ENCODE data around the gene SMG6.
A peak's percentile ranks its signal among the peaks of the same experiment; 100 is the strongest.

The SMG6 gene

DNA sequence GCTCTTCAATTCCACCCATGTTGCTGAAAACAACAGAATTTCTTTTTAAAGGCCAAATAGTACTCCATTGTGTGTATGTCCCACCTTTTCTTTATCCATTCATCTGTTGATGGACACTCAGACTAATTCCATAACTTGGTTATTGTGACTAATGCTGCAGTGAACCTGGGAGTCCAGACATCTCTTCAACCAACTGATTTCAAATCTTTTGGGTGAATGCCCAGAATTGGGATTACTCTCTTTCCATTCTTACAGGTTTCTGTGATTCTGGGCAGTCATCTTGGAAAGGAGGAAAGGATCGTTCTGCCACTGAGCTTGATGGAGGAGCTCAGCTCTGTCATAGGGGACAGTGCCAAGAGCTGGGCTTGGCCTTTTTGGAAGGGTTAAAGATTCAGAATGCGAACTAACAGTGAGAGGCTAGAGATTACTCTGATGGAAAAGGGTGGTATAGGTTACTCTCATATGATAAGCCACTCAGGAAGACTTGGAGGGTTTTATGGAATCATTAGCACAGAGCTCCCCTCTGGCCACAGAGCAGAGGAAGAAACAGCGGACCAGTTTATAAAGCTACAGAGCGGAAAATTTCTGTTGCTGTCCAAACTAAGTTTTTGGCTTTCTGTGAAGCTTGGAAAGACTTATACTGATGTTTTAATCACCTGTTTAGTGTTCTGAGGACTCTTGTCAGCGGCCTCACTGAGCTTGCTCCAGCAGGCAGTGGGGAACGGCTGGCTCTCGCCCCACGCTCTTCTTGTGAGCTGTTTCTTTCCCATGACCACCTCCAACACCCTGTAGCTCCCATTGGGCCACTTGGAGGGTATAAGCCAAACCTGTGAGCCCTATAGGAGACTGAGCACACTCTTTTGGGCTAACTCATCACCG lies 200.4 kb downstream of the SMG6 start:
- no peak for DNase-seq (ENCODE audit: low spot score)

GRCh38 chr17:2101448-2102257 lies 201.9 kb downstream of the SMG6 start:
- no peak for DNase-seq (ENCODE audit: low spot score)

DNA sequence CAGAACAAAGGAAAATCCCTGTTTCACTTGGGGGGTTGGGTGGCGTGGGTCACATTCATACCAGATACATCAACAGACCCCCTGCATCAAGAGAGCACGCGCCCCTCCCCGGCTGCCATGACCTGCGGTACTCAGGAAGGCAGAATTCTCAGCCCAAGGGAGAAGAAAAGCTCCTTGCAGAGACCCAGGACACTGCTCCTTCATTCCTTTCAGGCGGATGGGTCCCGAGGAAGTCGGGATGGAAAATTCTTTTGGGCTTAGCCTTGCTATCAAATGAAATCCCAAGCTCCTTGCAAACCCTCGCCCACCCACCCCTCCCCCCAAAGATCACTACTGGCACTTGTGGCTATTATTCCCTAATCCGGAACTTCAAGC lies 208.1 kb downstream of the SMG6 start:
- DNase-seq (ENCODE audit: low spot score): no peak

DNA sequence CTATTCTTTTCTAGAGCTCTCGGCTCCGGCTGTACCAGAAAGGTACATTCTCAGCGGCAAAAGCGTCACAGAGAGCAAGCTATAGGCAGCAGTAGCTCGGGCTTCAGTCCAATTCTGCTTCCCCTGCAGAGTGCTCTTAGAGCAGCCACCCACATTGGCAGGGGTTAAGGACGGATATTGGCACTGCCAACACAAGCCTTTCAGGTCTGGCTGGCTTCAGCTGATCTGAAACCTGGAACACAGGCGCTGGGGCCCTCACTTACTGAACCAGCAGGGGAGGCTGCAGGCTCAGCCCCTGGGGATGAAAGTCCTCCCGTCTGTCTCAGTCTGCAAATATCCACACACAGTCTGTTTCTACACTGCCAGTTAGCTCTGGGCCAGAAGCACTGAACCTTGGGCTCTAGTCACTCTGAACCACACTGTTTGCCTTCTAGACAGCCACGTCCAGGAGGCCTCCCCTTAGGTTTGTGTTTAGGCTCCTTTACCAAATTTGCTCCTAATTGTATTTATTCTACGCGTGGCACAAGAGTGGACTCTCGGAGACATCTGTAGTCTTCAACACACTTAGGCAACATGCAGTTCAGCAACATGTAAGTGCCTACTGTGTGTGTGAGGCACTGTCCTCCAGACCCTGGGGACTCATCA lies 208.6 kb downstream of the SMG6 start:
- DNase-seq (ENCODE audit: low spot score): peak; percentile 65

GRCh38 chr17:2093349-2093748 lies 210.2 kb downstream of the SMG6 start:
- DNase-seq (ENCODE audit: low spot score): no peak

- DNase-seq (ENCODE audit: low spot score): no peak
These were observed 211.3 kb downstream of the SMG6 start for GRCh38 chr17:2092253-2092652.

DNA sequence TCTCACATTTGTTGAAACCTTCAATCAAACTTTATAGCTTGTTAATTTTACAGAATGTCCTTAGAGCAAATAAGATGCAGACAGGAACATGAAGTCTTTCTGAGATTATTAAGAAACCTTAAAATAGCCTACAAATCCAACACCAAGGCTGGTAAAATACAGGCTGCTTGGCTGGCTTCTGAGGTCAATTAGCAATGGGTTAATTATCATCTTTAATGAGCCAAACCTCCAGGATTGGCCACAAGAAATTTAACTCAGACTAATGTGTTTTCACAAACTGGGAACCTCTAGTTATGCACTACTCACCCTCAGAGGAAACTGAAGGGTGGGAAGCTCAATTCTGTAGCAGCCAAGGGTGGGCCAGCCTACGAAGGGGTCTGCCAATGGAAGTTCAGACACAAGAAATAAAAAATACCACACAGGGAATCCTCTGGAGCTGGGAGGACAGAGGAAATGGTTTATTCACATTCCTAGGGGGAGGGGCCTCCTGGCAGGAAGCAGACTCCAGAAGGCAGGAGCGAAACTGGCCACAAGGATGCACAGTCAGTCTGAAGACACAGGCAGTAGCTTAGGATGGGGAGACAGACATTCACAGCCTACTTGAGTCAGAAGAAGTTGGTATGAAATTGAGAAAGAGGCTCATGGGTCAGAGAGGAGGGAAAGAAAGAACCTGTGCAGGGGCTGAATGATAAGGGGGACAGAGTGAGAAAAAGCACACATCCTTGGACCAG lies 212.6 kb downstream of the SMG6 start:
- DNase-seq (ENCODE audit: low spot score): no peak

- DNase-seq (ENCODE audit: low spot score): no peak
These were observed 213.4 kb downstream of the SMG6 start for GRCh38 chr17:2090210-2090641.

GRCh38 chr17:2089021-2089422 lies 214.6 kb downstream of the SMG6 start:
- DNase-seq (ENCODE audit: low spot score): no peak

DNA sequence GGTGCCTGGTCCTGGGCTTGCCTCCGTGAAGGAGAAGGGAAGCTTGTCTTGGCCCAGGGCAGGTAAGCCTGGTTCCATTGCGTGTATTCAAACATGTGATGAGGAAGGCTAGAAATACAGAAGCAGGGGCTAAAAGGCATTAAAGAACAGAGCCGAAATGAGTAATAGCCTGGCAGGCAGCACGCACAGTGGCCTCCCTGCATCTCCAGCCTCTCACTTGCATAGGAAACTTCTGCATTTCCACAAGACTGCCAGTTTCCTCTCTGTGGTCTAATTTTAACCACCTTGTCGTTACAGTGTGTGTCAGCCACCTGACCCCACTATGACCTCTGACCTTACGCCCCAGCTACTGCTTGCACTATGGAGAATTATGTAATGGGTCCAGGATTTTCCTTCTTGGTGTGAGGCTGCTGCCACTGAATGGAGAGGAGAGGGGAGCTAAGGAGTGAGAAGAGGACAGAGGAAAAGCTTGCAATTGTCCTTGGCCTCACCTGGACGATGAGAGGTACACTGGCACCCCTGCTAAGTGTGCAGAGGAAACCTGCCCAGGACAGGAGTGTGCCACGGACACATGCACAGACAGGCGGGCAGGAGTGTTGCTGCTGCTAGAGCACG lies 215.9 kb downstream of the SMG6 start:
- DNase-seq (ENCODE audit: low spot score): no peak

DNA sequence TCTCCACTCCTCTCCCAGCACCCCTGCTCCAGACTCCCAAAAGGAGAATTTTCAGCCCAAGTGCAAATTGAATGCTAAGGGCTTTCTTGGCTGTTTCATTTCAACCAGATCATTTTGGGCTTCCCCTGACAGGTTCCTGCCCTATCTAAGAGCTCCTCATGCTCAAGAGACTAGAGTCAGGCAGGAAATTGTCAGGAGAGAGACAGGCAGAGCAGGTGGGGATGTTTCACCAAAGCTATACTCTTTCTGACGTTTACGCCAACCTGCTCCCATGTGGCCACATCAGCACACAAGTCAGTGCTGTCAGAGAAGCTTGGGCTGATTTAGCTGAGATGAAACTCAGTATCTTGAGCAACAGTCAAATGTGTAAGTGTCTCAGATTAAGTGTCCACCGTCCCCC lies 217.3 kb downstream of the SMG6 start:
- DNase-seq (ENCODE audit: low spot score): no peak

DNA sequence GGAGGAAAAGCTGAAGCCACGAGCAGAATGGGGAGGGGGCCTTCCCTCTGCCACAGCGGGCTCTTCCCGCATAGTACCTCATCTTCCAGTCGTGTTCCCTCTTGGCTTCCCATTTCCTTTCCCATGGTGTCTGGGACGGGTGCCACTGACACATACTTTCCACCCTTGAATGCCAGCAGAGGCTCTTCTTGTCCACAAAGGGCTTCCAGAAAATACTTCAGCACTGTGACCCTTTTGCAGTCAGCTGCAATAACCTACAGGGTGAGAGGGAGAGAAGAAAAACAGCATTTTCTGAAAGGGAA lies 218.0 kb downstream of the SMG6 start:
- DNase-seq (ENCODE audit: low spot score): no peak

GRCh38 chr17:2084766-2085647 lies 218.6 kb downstream of the SMG6 start:
- DNase-seq (ENCODE audit: low spot score): no peak

DNA sequence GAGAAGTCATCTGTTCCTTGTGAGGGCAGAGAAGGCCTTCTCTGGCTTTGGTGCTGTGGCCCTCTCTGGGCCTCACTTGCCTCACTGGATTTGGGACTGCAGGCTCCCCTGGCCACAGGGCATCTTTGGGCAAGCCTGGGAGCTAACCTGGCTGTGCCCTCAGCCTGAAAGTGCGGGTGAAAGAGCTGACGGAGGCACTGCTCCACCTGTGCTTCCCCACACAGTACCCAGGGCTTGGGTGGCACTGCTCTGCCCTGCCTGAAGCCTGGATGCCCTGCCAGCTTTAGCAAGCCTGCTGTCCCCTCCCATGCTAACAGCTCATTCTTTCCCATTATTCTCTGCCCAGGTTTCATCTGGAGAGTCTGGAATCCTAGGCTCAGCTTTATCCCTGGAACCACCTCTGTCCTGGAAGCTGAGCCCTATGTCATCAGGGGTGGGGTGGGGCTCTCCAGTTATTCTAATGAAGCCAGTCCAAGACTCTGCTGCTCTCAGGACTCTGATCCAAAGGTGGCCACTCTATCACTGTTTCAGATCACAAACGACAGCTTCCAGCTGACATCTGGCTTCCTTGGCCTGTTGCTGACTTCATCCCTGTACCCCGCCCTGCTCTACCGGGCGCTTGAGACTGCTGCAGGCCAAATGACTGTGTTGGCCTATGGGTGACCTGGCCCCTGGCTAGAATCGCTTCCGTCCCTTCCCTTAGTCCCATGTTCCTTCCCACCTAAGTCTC lies 219.4 kb downstream of the SMG6 start:
- no peak for DNase-seq (ENCODE audit: low spot score)

DNA sequence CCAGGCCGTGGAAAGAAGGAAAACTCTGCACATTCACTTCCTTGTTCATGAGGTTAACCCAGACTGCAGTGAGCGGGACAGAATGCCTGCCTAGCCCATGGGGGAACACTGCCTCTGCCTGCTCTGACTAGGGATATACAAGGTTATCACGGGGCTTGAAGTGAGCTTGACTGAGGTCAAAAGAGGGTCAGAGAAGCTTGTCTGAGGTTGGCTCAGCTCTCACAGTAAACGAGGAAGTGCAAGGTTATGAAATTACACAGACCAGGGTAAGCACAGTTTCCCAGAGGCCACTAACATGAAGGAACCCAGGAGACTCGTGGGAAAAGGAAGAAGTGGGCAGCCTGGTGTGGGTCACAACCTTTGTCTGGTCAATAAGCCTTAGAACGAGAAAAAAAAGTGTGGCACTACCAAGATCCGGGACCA lies 220.0 kb downstream of the SMG6 start:
- DNase-seq (ENCODE audit: low spot score): no peak

GRCh38 chr17:2082003-2082781 lies 221.4 kb downstream of the SMG6 start:
- DNase-seq (ENCODE audit: low spot score): no peak

GRCh38 chr17:2081564-2081963 lies 222.0 kb downstream of the SMG6 start:
- no peak for DNase-seq (ENCODE audit: low spot score)

- DNase-seq (ENCODE audit: low spot score): no peak
These were observed 226.5 kb downstream of the SMG6 start for GRCh38 chr17:2077040-2077439.
